HepG2 (cell line): Measurements from ENCODE around the gene ROMO1. TPM values are rescaled to one million over a fixed set of nuclear protein-coding genes. Genes with fewer than 3 reads are reported as not detected.

Experiments
- CBX5 ChIP-seq: sonication (generic); formaldehyde crosslinking; IDR thresholded peaks from 2 replicates; pipeline ENCODE4 v1.4.0; 2020; ENCODE audit warnings: missing genetic modification reagents, borderline replicate concordance
- FOSL2 ChIP-seq: sonication (generic); formaldehyde crosslinking; IDR thresholded peaks from 2 replicates; pipeline ENCODE4 v1.4.0; 2020; ENCODE audit warnings: missing genetic modification reagents
- GFI1 ChIP-seq: sonication (generic); formaldehyde crosslinking; IDR thresholded peaks from 2 replicates; pipeline ENCODE4 v1.5.0; 2020; ENCODE audit warnings: missing genetic modification reagents, mild to moderate bottlenecking, borderline replicate concordance
- HES4 ChIP-seq: sonication (generic); formaldehyde crosslinking; IDR thresholded peaks from 2 replicates; pipeline ENCODE4 v1.9.0; 2021; ENCODE audit warnings: mild to moderate bottlenecking, missing genetic modification reagents, borderline replicate concordance
- HNRNPUL1 ChIP-seq: fragments of 200-400 bp; formaldehyde crosslinking; IDR thresholded peaks from 2 replicates; pipeline ENCODE4 v1.6.1; 2017; ENCODE audit warnings: low read depth, mild to moderate bottlenecking, low read length, moderate library complexity
- HOXA3 ChIP-seq: sonication (generic); formaldehyde crosslinking; IDR thresholded peaks from 2 replicates; pipeline ENCODE4 v1.5.0; 2020; ENCODE audit warnings: missing genetic modification reagents
- IKZF4 ChIP-seq: sonication (generic); formaldehyde crosslinking; IDR thresholded peaks from 2 replicates; pipeline ENCODE4 v1.5.1; 2020; ENCODE audit warnings: borderline replicate concordance, mild to moderate bottlenecking, low read depth, missing genetic modification reagents; ENCODE audit errors: not compliant biosample characterization
- MYC ChIP-seq: sonication (generic); formaldehyde crosslinking; IDR thresholded peaks from 2 replicates; pipeline ENCODE4 v1.9.0; 2021; ENCODE audit warnings: missing genetic modification reagents, borderline replicate concordance
- NFE2L1 ChIP-seq: sonication (generic); formaldehyde crosslinking; IDR thresholded peaks from 2 replicates; pipeline ENCODE4 v1.4.0; 2020; ENCODE audit warnings: missing genetic modification reagents, mild to moderate bottlenecking, borderline replicate concordance
- NR2F6 ChIP-seq, 2 experiments: IDR thresholded peaks; 2 replicates each; pipeline ENCODE4 v1.6.1; 2016; ENCODE audit warnings: antibody characterized with exemption in 1 of 2, mild to moderate bottlenecking in 1 of 2
- PITX1 ChIP-seq: sonication (generic); formaldehyde crosslinking; IDR thresholded peaks from 2 replicates; pipeline ENCODE4 v1.5.1; 2020; ENCODE audit warnings: mild to moderate bottlenecking, missing genetic modification reagents
- RXRB ChIP-seq: IDR thresholded peaks from 2 replicates; pipeline ENCODE4 v1.6.1; 2016; ENCODE audit warnings: borderline replicate concordance, missing genetic modification reagents, missing compliant biosample characterization
- TAF1 ChIP-seq: sonication (generic); formaldehyde crosslinking; IDR thresholded peaks from 2 replicates; pipeline ENCODE4 v1.4.0; 2020; ENCODE audit warnings: missing genetic modification reagents
- ZNF530 ChIP-seq: sonication (generic); formaldehyde crosslinking; IDR thresholded peaks from 2 replicates; pipeline ENCODE4 v1.5.0; 2020; ENCODE audit warnings: low read depth, mild to moderate bottlenecking, missing genetic modification reagents
- polyA plus RNA-seq, 8 experiments: library from polyadenylated mRNA; depleted of rRNA in 3 of 8; stranded (reverse) in 7 of 8; unstranded in 1 of 8; fragments of >200 nt; fragmentation: Illumina TruSeq in 4 of 8; extraction: Trizol in 4 of 8; gene quantifications; 2 replicates each; pipeline versions ENCODE4 v1.2.1 to v1.2.3, GENCODE V29; 2011 to 2016; ENCODE audit warnings: low read depth in 4 of 8, missing spikeins in 1 of 8, mixed read lengths in 1 of 8; ENCODE audit not compliant: insufficient read depth in 1 of 8
- total RNA-seq, 5 experiments: library from RNA; depleted of rRNA; stranded (reverse); fragments of >200 nt; fragmentation: Illumina TruSeq; extraction: Trizol; gene quantifications; 2 replicates each; pipeline ENCODE4 v1.2.3, GENCODE V29; 2016; ENCODE audit warnings: low read depth in 1 of 5
- TF ChIP-seq, protein P1 (sequence below): sonication (generic); formaldehyde crosslinking; IDR thresholded peaks from 2 replicates; pipeline ENCODE4 v1.5.0; 2020; ENCODE audit warnings: mild to moderate bottlenecking, missing genetic modification reagents
- TF ChIP-seq, protein P2 (sequence below): sonication (generic); formaldehyde crosslinking; IDR thresholded peaks from 2 replicates; pipeline ENCODE4 v1.8.0; 2023; ENCODE audit warnings: mild to moderate bottlenecking, missing genetic modification reagents
- TF ChIP-seq, protein P3 (sequence below): IDR thresholded peaks from 2 replicates; pipeline ENCODE4 v1.6.1; 2016; ENCODE audit warnings: missing compliant biosample characterization, missing genetic modification reagents, borderline replicate concordance
- TF ChIP-seq, protein P4 (sequence below): sonication (generic); formaldehyde crosslinking; IDR thresholded peaks from 2 replicates; pipeline ENCODE4 v1.4.0; 2020; ENCODE audit warnings: missing genetic modification reagents
- TF ChIP-seq, protein P5 (sequence below): sonication (generic); formaldehyde crosslinking; IDR thresholded peaks from 2 replicates; pipeline ENCODE4 v1.5.0; 2020; ENCODE audit warnings: missing genetic modification reagents

Gene ROMO1
- total and polyA plus RNA-seq, 2 of the 13 experiments (the other 11 are each of a cell fraction or from before 2014, with no cell fraction given) = 636 to 755 TPM

DNA sequence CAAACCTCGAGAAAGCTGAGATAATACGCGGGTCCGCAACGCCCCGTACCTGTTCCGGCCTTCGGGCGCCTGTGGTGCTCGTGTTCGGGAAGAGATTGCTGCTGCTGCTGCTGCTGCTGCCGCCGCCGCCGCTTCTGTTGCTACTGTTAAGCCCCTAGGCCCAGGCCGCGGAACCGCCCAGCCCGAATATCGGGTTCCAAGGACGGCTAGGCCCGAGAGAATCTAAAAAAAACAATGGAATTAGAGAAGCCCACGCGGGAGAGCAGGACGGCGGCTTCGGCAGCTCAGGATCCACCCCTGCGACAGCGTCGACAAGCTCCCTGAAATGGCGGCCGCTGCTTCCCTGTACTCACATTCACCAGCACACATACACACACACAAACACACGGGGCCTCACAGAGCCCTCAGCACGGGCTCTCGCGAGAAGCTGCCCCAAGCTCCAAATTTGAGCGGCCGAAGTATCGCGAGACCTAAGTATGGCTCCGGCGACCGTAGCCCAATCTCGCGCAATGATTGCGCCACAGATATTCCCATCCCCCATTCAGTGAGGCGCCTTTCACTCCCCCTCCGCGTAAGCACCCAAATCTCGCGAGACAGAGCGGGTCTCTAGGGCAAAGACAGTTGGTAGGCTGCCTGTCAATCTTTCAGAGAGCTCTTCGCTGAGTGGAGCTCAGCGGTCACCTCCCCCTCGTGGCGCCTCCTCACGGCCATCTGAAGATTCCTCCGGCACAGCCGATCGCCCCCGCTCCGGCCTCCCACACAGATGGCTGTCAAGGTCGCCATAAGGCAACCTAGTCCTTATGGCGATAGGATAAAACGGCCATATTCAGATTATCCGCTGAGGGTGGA is 42.9 kb downstream of the ROMO1 start, which contains the start of gene RBM39 (continued):
- TF ChIP-seq, protein P1, sequence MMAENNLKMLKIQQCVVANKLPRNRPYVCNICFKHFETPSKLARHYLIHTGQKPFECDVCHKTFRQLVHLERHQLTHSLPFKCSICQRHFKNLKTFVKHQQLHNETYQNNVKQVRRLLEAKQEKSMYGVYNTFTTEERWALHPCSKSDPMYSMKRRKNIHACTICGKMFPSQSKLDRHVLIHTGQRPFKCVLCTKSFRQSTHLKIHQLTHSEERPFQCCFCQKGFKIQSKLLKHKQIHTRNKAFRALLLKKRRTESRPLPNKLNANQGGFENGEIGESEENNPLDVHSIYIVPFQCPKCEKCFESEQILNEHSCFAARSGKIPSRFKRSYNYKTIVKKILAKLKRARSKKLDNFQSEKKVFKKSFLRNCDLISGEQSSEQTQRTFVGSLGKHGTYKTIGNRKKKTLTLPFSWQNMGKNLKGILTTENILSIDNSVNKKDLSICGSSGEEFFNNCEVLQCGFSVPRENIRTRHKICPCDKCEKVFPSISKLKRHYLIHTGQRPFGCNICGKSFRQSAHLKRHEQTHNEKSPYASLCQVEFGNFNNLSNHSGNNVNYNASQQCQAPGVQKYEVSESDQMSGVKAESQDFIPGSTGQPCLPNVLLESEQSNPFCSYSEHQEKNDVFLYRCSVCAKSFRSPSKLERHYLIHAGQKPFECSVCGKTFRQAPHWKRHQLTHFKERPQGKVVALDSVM (CRISPR knock-in tag) = peak; percentile 71; the same call in 1 of the 2 replicates
- TF ChIP-seq GFI1 = peak; percentile 92
- peak; percentile 99 for TF ChIP-seq CBX5 (CRISPR knock-in tag)
- peak; percentile 100 for TF ChIP-seq HOXA3
- peak; percentile 100 for TF ChIP-seq MYC
- TF ChIP-seq, protein P2, sequence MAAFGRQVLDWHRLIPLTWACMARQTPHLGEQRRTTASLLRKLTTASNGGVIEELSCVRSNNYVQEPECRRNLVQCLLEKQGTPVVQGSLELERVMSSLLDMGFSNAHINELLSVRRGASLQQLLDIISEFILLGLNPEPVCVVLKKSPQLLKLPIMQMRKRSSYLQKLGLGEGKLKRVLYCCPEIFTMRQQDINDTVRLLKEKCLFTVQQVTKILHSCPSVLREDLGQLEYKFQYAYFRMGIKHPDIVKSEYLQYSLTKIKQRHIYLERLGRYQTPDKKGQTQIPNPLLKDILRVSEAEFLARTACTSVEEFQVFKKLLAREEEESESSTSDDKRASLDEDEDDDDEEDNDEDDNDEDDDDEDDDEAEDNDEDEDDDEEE = peak; percentile 99
- TF ChIP-seq NR2F6 (IDR thresholded peaks at IDR 0.05) = peak; percentile 49
- peak; percentile 67 for TF ChIP-seq NR2F6 (CRISPR knock-in tag; IDR thresholded peaks at IDR 0.05)
- peak; percentile 99 for TF ChIP-seq HES4 (CRISPR knock-in tag)
- TF ChIP-seq NFE2L1 (CRISPR knock-in tag) = peak; percentile 95
- peak; percentile 80; the same call in 1 of the 2 replicates for TF ChIP-seq FOSL2
- TF ChIP-seq, protein P3, sequence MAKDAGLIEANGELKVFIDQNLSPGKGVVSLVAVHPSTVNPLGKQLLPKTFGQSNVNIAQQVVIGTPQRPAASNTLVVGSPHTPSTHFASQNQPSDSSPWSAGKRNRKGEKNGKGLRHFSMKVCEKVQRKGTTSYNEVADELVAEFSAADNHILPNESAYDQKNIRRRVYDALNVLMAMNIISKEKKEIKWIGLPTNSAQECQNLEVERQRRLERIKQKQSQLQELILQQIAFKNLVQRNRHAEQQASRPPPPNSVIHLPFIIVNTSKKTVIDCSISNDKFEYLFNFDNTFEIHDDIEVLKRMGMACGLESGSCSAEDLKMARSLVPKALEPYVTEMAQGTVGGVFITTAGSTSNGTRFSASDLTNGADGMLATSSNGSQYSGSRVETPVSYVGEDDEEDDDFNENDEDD (CRISPR knock-in tag) = peak; percentile 92
- no peak for TF ChIP-seq HNRNPUL1
- TF ChIP-seq, protein P4, sequence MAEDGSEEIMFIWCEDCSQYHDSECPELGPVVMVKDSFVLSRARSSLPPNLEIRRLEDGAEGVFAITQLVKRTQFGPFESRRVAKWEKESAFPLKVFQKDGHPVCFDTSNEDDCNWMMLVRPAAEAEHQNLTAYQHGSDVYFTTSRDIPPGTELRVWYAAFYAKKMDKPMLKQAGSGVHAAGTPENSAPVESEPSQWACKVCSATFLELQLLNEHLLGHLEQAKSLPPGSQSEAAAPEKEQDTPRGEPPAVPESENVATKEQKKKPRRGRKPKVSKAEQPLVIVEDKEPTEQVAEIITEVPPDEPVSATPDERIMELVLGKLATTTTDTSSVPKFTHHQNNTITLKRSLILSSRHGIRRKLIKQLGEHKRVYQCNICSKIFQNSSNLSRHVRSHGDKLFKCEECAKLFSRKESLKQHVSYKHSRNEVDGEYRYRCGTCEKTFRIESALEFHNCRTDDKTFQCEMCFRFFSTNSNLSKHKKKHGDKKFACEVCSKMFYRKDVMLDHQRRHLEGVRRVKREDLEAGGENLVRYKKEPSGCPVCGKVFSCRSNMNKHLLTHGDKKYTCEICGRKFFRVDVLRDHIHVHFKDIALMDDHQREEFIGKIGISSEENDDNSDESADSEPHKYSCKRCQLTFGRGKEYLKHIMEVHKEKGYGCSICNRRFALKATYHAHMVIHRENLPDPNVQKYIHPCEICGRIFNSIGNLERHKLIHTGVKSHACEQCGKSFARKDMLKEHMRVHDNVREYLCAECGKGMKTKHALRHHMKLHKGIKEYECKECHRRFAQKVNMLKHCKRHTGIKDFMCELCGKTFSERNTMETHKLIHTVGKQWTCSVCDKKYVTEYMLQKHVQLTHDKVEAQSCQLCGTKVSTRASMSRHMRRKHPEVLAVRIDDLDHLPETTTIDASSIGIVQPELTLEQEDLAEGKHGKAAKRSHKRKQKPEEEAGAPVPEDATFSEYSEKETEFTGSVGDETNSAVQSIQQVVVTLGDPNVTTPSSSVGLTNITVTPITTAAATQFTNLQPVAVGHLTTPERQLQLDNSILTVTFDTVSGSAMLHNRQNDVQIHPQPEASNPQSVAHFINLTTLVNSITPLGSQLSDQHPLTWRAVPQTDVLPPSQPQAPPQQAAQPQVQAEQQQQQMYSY (CRISPR knock-in tag) = peak; percentile 81
- TF ChIP-seq, protein P5, sequence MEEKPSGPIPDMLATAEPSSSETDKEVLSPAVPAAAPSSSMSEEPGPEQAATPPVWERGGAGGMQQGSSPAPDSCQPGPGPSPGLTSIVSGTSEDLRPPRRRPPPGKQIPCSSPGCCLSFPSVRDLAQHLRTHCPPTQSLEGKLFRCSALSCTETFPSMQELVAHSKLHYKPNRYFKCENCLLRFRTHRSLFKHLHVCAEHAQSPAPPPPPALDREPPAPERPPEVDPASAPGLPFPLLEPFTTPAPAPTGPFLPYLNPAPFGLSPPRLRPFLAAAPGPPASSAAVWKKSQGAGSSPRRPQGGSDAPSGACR (CRISPR knock-in tag) = peak; percentile 82
- peak; percentile 87 for TF ChIP-seq IKZF4 (CRISPR knock-in tag)
- TF ChIP-seq RXRB = peak; percentile 88
- TF ChIP-seq ZNF530 (CRISPR knock-in tag) = peak; percentile 89
- TF ChIP-seq PITX1 (CRISPR knock-in tag) = peak; percentile 95
- TF ChIP-seq TAF1 (CRISPR knock-in tag) = peak; percentile 99
